GM12878 (cell line): ENCODE data around the gene LRP1. TPM values are rescaled to one million over a fixed set of nuclear protein-coding genes. Genes with fewer than 3 reads are reported as not detected.

Source experiments
- ATAC-seq: fragments of 200-7000 bp; cut with Tn5 transposase; 3 replicates; pipeline ENCODE4 v1.9.1; 2020; ENCODE audit warnings: mild to moderate bottlenecking, moderate library complexity
- BruUV-seq: library from RNA; stranded (reverse); fragments of 400-500 nt; replicated peaks from 2 replicates; lab custom pipeline; 2021; lab: Mats Ljungman, UMichigan
- CTCF ChIA-PET: fragments of 300-600 bp; sonication (Branson Sonifier 250); formaldehyde crosslinking; extraction: SDS; loops from one replicate; lab custom pipeline; 2021; ENCODE audit warnings: inconsistent platforms; lab: Yijun Ruan, JAX
- POLR2A ChIA-PET: fragments of 350-600 bp; formaldehyde crosslinking; extraction: SDS; loops from one replicate; lab custom pipeline; 2021; ENCODE audit warnings: inconsistent platforms; lab: Charles Lee
- RAD21 ChIA-PET: fragments of 300-600 bp; sonication (Branson Sonifier 250); formaldehyde crosslinking; loops from one replicate; lab custom pipeline; 2023; ENCODE audit warnings: antibody characterized with exemption; ENCODE audit not compliant: unreplicated experiment; lab: Charles Lee
- SMC1A ChIA-PET: fragments of 300-600 bp; sonication (Branson Sonifier 250); formaldehyde crosslinking; loops from one replicate; lab custom pipeline; 2023; ENCODE audit not compliant: unreplicated experiment, uncharacterized antibody; lab: Charles Lee
- DNase-seq: peaks from one replicate; pipeline ENCODE4 v3.0.0-alpha.2; 2011; ENCODE audit warnings: low read depth, low spot score
- FAIRE-seq: peaks from 3 replicates; lab custom pipeline; 2011; peaks lifted over from hg19 to GRCh38; lab: Jason Lieb, UNC
- H2AFZ ChIP-seq: 2 replicates; pipeline ENCODE4 v1.6.0; 2011; ENCODE audit warnings: low read depth, low read length, control low read depth; ENCODE audit not compliant: control insufficient read depth
- H3K27ac ChIP-seq: 2 replicates; pipeline ENCODE4 v1.5.1; 2011; ENCODE audit warnings: control low read depth; ENCODE audit not compliant: control insufficient read depth, insufficient read depth
- H3K27me3 ChIP-seq, 2 experiments: replicated peaks in 1 of 2; 2 replicates each; pipeline versions ENCODE4 v1.6.0 to v1.6.1; 2011; ENCODE audit warnings: low read length in 1 of 2; ENCODE audit not compliant: control insufficient read depth in 2 of 2, insufficient read depth in 2 of 2
- H3K36me3 ChIP-seq, 2 experiments: 2 replicates each; pipeline ENCODE4 v1.5.1; 2011; ENCODE audit warnings: low read length in 1 of 2; ENCODE audit not compliant: control insufficient read depth in 2 of 2, insufficient read depth in 2 of 2
- H3K4me1 ChIP-seq: 2 replicates; pipeline ENCODE4 v1.6.1; 2011; ENCODE audit warnings: mild to moderate bottlenecking, low read length, moderate library complexity, mixed read lengths; ENCODE audit not compliant: control insufficient read depth, insufficient read depth
- H3K4me2 ChIP-seq: 2 replicates; pipeline ENCODE4 v1.6.0; 2011; ENCODE audit warnings: control low read depth; ENCODE audit not compliant: control insufficient read depth, insufficient read depth
- H3K4me3 ChIP-seq: fragments of 200-600 bp; sonication (generic); 2 replicates; pipeline ENCODE4 v1.5.1; 2016
- H3K79me2 ChIP-seq: 2 replicates; pipeline ENCODE4 v1.6.0; 2011; ENCODE audit warnings: low read length; ENCODE audit not compliant: control insufficient read depth, insufficient read depth
- H3K9ac ChIP-seq: 2 replicates; pipeline ENCODE4 v1.8.0; 2011; ENCODE audit warnings: low read length, control low read depth, mixed read lengths; ENCODE audit not compliant: control insufficient read depth, insufficient read depth
- H3K9me3 ChIP-seq: replicated peaks from 3 replicates; pipeline ENCODE4 v1.5.1; 2011; ENCODE audit warnings: mild to moderate bottlenecking, low read length; ENCODE audit not compliant: control insufficient read depth, insufficient read depth
- H4K20me1 ChIP-seq: 2 replicates; pipeline ENCODE4 v1.6.0; 2011; ENCODE audit not compliant: control insufficient read depth, insufficient read depth
- BHLHE40 ChIP-seq, 2 experiments: fragments of 450-650 bp in 1 of 2; IDR thresholded peaks; 2 replicates each; pipeline ENCODE4 v1.6.1; 2011 to 2017; ENCODE audit warnings: low read depth in 2 of 2, borderline replicate concordance in 1 of 2, improper control_type of control experiment in 1 of 2, low read length in 1 of 2, mild to moderate bottlenecking in 1 of 2
- CREM ChIP-seq: IDR thresholded peaks from 2 replicates; pipeline ENCODE4 v1.6.1; 2014; ENCODE audit warnings: antibody characterized with exemption, low read depth
- DPF2 ChIP-seq: fragments of 450-650 bp; IDR thresholded peaks from 2 replicates; pipeline ENCODE4 v1.6.1; 2017; ENCODE audit warnings: mild to moderate bottlenecking
- EP300 ChIP-seq, 2 experiments: fragments of 150-350 bp in 1 of 2; IDR thresholded peaks; 2 replicates each; pipeline ENCODE4 v1.6.1; 2011 to 2012; ENCODE audit warnings: low read depth in 2 of 2, low read length in 2 of 2, borderline replicate concordance in 1 of 2, improper control_type of control experiment in 1 of 2, inconsistent platforms in 1 of 2; ENCODE audit not compliant: control insufficient read depth in 1 of 2
- FOXK2 ChIP-seq: fragments of 450-650 bp; IDR thresholded peaks from 2 replicates; pipeline ENCODE4 v1.6.1; 2017; ENCODE audit warnings: mild to moderate bottlenecking, moderate library complexity
- GABPA ChIP-seq: IDR thresholded peaks from 2 replicates; pipeline ENCODE4 v1.6.1; 2014; ENCODE audit warnings: antibody characterized with exemption, low read depth, mild to moderate bottlenecking, inconsistent platforms
- PRDM15 ChIP-seq: fragments of 450-650 bp; formaldehyde crosslinking; IDR thresholded peaks from 2 replicates; pipeline ENCODE4 v1.4.0; 2020; ENCODE audit warnings: mild to moderate bottlenecking, moderate library complexity
- RBBP5 ChIP-seq: fragments of 200-600 bp; sonication (generic); conservative IDR thresholded peaks from 2 replicates; pipeline ENCODE4 v1.6.1; 2016
- SPI1 ChIP-seq: IDR thresholded peaks from 2 replicates; pipeline ENCODE4 v1.6.1; 2011; ENCODE audit warnings: low read depth, mild to moderate bottlenecking, low read length, moderate library complexity, borderline replicate concordance; ENCODE audit not compliant: insufficient read depth
- YY1 ChIP-seq: IDR thresholded peaks from 2 replicates; pipeline ENCODE4 v1.6.1; 2011; ENCODE audit warnings: low read depth, mild to moderate bottlenecking, low read length
- ZNF384 ChIP-seq: IDR thresholded peaks from 2 replicates; pipeline ENCODE4 v1.6.1; 2012; ENCODE audit warnings: low read depth, mild to moderate bottlenecking, low read length, improper control_type of control experiment, borderline replicate concordance
- WGBS: methylation state at CpG from one replicate; pipeline ENCODE4 v1.1.6; 2016; ENCODE audit warnings: low lambda C conversion rate; ENCODE audit not compliant: insufficient replicate concordance, insufficient coverage; ENCODE audit errors: missing lambda C conversion rate; 5-methylcytosine and 5-hydroxymethylcytosine counted together
- in situ Hi-C: fragments of 300-500 bp; cut with MboI; formaldehyde crosslinking; loops from 9 replicates; pipeline ENCODE4 v1.14.3; 2018; ENCODE audit warnings: mixed read lengths
- intact Hi-C: fragments of 100-400 bp; cut with micrococcal nuclease; formaldehyde crosslinking; loops from one replicate; pipeline ENCODE4 v1.14.2; 2022; ENCODE audit not compliant: unreplicated experiment
- polyA plus RNA-seq, 11 experiments: library from polyadenylated mRNA; depleted of rRNA in 4 of 11; unstranded in 6 of 11; stranded (reverse) in 5 of 11; fragments of >200 nt; fragmentation: Nextera tagmentation in 4 of 11; fragmentation: Illumina TruSeq in 1 of 11; extraction: Ambion mirVana in 4 of 11; extraction: Trizol in 1 of 11; gene quantifications; 1 replicate in 1 of 11; 2 replicates in 10 of 11; pipeline versions ENCODE4 v1.2.1 to v1.2.3, GENCODE V29; 2011 to 2016; ENCODE audit warnings: inconsistent platforms in 2 of 11, missing spikeins in 2 of 11, low read depth in 1 of 11
- total RNA-seq, 4 experiments: library from RNA; depleted of rRNA in 3 of 4; stranded (reverse); fragments of >200 nt in 3 of 4; fragmentation: Illumina TruSeq in 1 of 4; extraction: Trizol in 1 of 4; gene quantifications; 2 replicates each; pipeline versions ENCODE4 v1.2.1 to v1.2.3, GENCODE V29; 2013 to 2021

The LRP1 gene
- total and polyA plus RNA-seq, 10 of the 15 experiments (the other 5 are each of a cell fraction or from before 2014, with no cell fraction given), result under 0.01 to 1.1 (median 0.20) TPM; not detected in 2

- no peaks in the 10 kb centered on the region for H3K36me3 ChIP-seq
- H3K79me2 ChIP-seq, result no peaks in the 10 kb centered on the region
- no peak overlapping the region for H2AFZ ChIP-seq
- RAD21 ChIA-PET, result no interaction called here
- FAIRE-seq (no peak), ATAC-seq (no peak), DNase-seq (no peak)
- no peaks in the 10 kb centered on the region for H4K20me1 ChIP-seq
- no peaks in the 10 kb centered on the region; a peak in 2 of 4 replicates for H3K27me3 ChIP-seq
- H3K4me1 ChIP-seq, result no peaks in the 10 kb centered on the region
- CTCF ChIA-PET, result interaction anchor here (2.9 kb wide), 1 partner anchor 16 kb away, joined by 13 read pairs; no protein-coding TSS in a partner anchor
- in situ Hi-C loops (no loop called here), intact Hi-C loops (no loop called here)
- no TSS peak for BruUV-seq
- TF ChIP-seq BHLHE40 (IDR thresholded peaks at IDR 0.05; ENCODE audit: borderline replicate concordance in 1 of 2, low read depth in 2 of 2, low read length in 1 of 2) (no peak), DPF2 (no peak), SPI1 (no peak), FOXK2 (no peak), EP300 (IDR thresholded peaks at IDR 0.05; ENCODE audit: borderline replicate concordance in 1 of 2, control insufficient read depth in 1 of 2, low read depth in 2 of 2, low read length in 2 of 2) (no peak), PRDM15 (no peak), GABPA (no peak), YY1 (no peak), RBBP5 (no peak), ZNF384 (no peak), CREM (no peak)
- no peak overlapping the region for H3K4me2 ChIP-seq
- no peak overlapping the region for H3K9ac ChIP-seq
- no peaks in the 10 kb centered on the region for H3K9me3 ChIP-seq
- POLR2A ChIA-PET, result no interaction called here
- H3K4me3 ChIP-seq, result no peak overlapping the region
- WGBS, result 34% methylated on average over 8 of the region's 8 CpGs
- SMC1A ChIA-PET, result no interaction called here
- no peak overlapping the region for H3K27ac ChIP-seq
These were observed 13.0 kb downstream of the LRP1 start for GRCh38 chr12:57141249-57141648.
